ENCODE data around the gene TEAD1.

DNA sequence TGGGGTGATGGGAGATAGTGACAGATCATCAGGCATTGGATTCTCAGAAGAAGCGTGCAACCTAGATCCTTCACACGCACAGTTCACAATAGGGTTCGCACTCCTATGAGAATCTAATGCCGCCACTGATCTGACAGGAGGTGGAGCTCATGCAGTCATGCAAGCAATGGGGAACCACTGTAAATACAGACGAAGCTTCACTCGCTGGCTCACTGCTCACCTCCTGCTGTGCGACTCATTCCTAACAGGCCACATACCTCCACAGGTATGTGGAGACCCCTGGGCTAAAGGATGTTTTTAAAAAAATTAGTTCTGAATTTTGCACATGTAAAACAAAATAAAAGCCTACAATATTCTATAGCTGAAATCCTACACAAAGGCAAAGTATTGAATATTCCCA, 20.5 kb upstream of the TEAD1 start:
- TF ChIP-seq CTCF (conservative IDR thresholded peaks at IDR 0.05 in 1 of 2, IDR thresholded peaks at IDR 0.05 in 1 of 2; ENCODE audit: low read depth in 1 of 2, low read length in 2 of 2), result no peak
- TF ChIP-seq EZH2 (IDR thresholded peaks at IDR 0.05; ENCODE audit: low read length, missing control alignments), result no peak

All from fibroblast of lung (primary cell).